Measurements from ENCODE around the gene MRPL41. TPM values are rescaled to one million over a fixed set of nuclear protein-coding genes. Genes with fewer than 3 reads are reported as not detected.
"Not testable (repeated sequence)": the region's sequence is repeated elsewhere in the genome, so short reads cannot be mapped to it uniquely, and the experiment has no call there.

MRPL41 gene
- total and polyA plus RNA-seq, 2 of the 13 experiments (the other 11 are each of a cell fraction or from before 2014, with no cell fraction given): 20.9 to 54.0 TPM

DNA sequence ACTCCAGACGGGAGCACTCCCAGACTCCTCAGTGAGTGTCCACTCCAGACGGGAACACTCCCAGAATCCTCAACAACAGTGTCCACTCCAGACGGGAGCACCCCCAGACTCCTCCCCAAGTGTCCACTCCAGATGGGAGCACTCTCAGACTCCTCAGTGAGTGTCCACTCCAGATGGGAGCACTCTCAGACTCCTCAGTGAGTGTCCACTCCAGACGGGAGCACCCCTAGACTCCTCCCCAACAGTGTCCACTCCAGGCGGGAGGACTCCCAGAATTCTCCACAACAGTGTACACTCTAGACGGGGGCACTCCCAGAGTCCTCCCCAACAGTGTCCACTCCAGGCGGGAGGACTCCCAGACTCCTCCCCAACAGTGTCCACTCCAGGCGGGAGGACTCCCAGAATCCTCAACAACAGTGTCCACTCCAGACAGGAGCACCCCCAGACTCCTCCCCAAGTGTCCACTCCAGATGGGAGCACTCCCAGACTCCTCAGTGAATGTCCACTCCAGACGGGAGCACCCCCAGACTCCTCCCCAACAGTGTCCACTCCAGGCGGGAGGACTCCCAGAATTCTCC is 18.7 kb upstream of the MRPL41 start:
- H3K79me2 ChIP-seq (ENCODE audit: insufficient read depth, low read length); CTCF ChIA-PET (ENCODE audit: low intra/inter-chr PET ratio, low total read pairs); H3K4me3 ChIP-seq (replicated peaks in 1 of 3; ENCODE audit: insufficient read depth in 1 of 3, low read depth in 2 of 3, low read length in 3 of 3); intact Hi-C loops (cut with micrococcal nuclease; ENCODE audit: unreplicated experiment); H3K9me3 ChIP-seq (ENCODE audit: low read length); H3K27me3 ChIP-seq (ENCODE audit: control insufficient read depth in 1 of 2, insufficient read depth in 2 of 2, low read length in 2 of 2); H3K36me3 ChIP-seq (replicated peaks in 1 of 2; ENCODE audit: control insufficient read depth in 1 of 2, insufficient read depth in 2 of 2, low read length in 2 of 2); in situ Hi-C loops (cut with HindIII; ENCODE audit: extremely low pct_ligation_motif_present, low pct_unique_long_range_greater_than_20kb); DNase-seq (ENCODE audit: low spot score); POLR2A ChIA-PET; ATAC-seq; H3K27ac ChIP-seq (ENCODE audit: extremely low read length, insufficient read depth, low read length); H3K9ac ChIP-seq (ENCODE audit: insufficient read depth, low read depth, low read length); BruUV-seq (replicated peaks); H2AFZ ChIP-seq (ENCODE audit: low read length); H4K20me1 ChIP-seq (ENCODE audit: insufficient read depth, low read length); H3K4me2 ChIP-seq (ENCODE audit: low read depth, low read length); FAIRE-seq: not testable (repeated sequence)
- H3K4me1 ChIP-seq (ENCODE audit: insufficient read depth, low read length): peaks cover 13% of the 10 kb centered on the region
- TF ChIP-seq ZNF263 (CRISPR knock-in tag; IDR thresholded peaks at IDR 0.05): peak; percentile 94
- TF ChIP-seq ASH2L (IDR thresholded peaks at IDR 0.05; ENCODE audit: insufficient read length, low read depth, low read length): peak; percentile 69
- WGBS (ENCODE audit: low lambda C conversion rate): 33% methylated on average over 5 of the region's 10 CpGs

GRCh38 chr9:137534256-137535119 is 17.2 kb upstream of the MRPL41 start:
- Histone ChIP-seq H4K20me1 (ENCODE audit: insufficient read depth, low read length) (no peaks in the 10 kb centered on the region), H3K4me2 (ENCODE audit: low read depth, low read length) (peak overlapping the region; percentile 72), H3K9ac (ENCODE audit: insufficient read depth, low read depth, low read length) (peak overlapping the region; percentile 12), H3K9me3 (ENCODE audit: low read length) (no peaks in the 10 kb centered on the region), H3K27me3 (ENCODE audit: control insufficient read depth in 1 of 2, insufficient read depth in 2 of 2, low read length in 2 of 2) (no peaks in the 10 kb centered on the region), H3K36me3 (replicated peaks in 1 of 2; ENCODE audit: control insufficient read depth in 1 of 2, insufficient read depth in 2 of 2, low read length in 2 of 2) (no peaks in the 10 kb centered on the region), H3K4me3 (replicated peaks in 1 of 3; ENCODE audit: insufficient read depth in 1 of 3, low read depth in 2 of 3, low read length in 3 of 3) (peak overlapping the region in 1 of 3 experiments; percentile 19; a peak in 1 of 6 replicates), H2AFZ (ENCODE audit: low read length) (peak overlapping the region; percentile 62), H3K79me2 (ENCODE audit: insufficient read depth, low read length) (no peaks in the 10 kb centered on the region), H3K27ac (ENCODE audit: extremely low read length, insufficient read depth, low read length) (peak overlapping the region; percentile 37), H3K4me1 (ENCODE audit: insufficient read depth, low read length) (peaks cover 13% of the 10 kb centered on the region)
- DNase-seq (ENCODE audit: low spot score) (peak; percentile 81), ATAC-seq (peak; percentile 87), FAIRE-seq (peak; percentile 97)
- WGBS (ENCODE audit: low lambda C conversion rate): 18% methylated on average over 17 of the region's 19 CpGs
- intact Hi-C loops (cut with micrococcal nuclease; ENCODE audit: unreplicated experiment): no loop called here
- BruUV-seq (replicated peaks): no TSS peak
- POLR2A ChIA-PET: interaction anchor here (0.6 to 0.7 kb wide), 2 partner anchors 17 to 43 kb away, joined by 3 to 4 read pairs; partner anchors contain the start of gene MRPL41
- in situ Hi-C loops (cut with HindIII; ENCODE audit: extremely low pct_ligation_motif_present, low pct_unique_long_range_greater_than_20kb): no loop called here
- CTCF ChIA-PET (ENCODE audit: low intra/inter-chr PET ratio, low total read pairs): no interaction called here
- TF ChIP-seq ZFYVE20 (CRISPR knock-in tag; IDR thresholded peaks at IDR 0.05; ENCODE audit: borderline replicate concordance, low read depth) (no peak), YEATS2 (CRISPR knock-in tag; IDR thresholded peaks at IDR 0.05; ENCODE audit: borderline replicate concordance) (peak; percentile 41; the same call in 1 of the 2 replicates), MZF1 (CRISPR knock-in tag; IDR thresholded peaks at IDR 0.05; ENCODE audit: borderline replicate concordance) (no peak), MED1 (CRISPR knock-in tag; IDR thresholded peaks at IDR 0.05) (peak; percentile 39; the same call in 1 of the 2 replicates), TSC22D2 (CRISPR knock-in tag; IDR thresholded peaks at IDR 0.05; ENCODE audit: borderline replicate concordance) (0 out of 2 replicates have a peak, but pooled peaks have one; percentile 52)
- TF ChIP-seq, protein P1, sequence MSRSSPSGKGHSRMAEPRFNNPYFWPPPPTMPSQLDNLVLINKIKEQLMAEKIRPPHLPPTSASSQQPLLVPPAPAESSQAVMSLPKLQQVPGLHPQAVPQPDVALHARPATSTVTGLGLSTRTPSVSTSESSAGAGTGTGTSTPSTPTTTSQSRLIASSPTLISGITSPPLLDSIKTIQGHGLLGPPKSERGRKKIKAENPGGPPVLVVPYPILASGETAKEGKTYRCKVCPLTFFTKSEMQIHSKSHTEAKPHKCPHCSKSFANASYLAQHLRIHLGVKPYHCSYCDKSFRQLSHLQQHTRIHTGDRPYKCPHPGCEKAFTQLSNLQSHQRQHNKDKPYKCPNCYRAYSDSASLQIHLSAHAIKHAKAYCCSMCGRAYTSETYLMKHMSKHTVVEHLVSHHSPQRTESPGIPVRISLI (CRISPR knock-in tag; IDR thresholded peaks at IDR 0.05; ENCODE audit: borderline replicate concordance): peak; percentile 55; the same call in 1 of the 2 replicates
- TF ChIP-seq, protein P2, sequence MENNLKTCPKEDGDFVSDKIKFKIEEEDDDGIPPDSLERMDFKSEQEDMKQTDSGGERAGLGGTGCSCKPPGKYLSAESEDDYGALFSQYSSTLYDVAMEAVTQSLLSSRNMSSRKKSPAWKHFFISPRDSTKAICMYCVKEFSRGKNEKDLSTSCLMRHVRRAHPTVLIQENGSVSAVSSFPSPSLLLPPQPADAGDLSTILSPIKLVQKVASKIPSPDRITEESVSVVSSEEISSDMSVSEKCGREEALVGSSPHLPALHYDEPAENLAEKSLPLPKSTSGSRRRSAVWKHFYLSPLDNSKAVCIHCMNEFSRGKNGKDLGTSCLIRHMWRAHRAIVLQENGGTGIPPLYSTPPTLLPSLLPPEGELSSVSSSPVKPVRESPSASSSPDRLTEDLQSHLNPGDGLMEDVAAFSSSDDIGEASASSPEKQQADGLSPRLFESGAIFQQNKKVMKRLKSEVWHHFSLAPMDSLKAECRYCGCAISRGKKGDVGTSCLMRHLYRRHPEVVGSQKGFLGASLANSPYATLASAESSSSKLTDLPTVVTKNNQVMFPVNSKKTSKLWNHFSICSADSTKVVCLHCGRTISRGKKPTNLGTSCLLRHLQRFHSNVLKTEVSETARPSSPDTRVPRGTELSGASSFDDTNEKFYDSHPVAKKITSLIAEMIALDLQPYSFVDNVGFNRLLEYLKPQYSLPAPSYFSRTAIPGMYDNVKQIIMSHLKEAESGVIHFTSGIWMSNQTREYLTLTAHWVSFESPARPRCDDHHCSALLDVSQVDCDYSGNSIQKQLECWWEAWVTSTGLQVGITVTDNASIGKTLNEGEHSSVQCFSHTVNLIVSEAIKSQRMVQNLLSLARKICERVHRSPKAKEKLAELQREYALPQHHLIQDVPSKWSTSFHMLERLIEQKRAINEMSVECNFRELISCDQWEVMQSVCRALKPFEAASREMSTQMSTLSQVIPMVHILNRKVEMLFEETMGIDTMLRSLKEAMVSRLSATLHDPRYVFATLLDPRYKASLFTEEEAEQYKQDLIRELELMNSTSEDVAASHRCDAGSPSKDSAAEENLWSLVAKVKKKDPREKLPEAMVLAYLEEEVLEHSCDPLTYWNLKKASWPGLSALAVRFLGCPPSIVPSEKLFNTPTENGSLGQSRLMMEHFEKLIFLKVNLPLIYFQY (CRISPR knock-in tag; IDR thresholded peaks at IDR 0.05; ENCODE audit: borderline replicate concordance): 0 out of 2 replicates have a peak, but pooled peaks have one; percentile 37

All from HepG2 (cell line).